GM21367 (cell line): ENCODE data around the gene ESYT3.
"Not testable (repeated sequence)": the region's sequence is repeated elsewhere in the genome, so short reads cannot be mapped to it uniquely, and the experiment has no call there.

ENCODE experiments used
- ATAC-seq: cut with Tn5 transposase; IDR thresholded peaks from one replicate; pipeline ENCODE4 v1.9.1; 2021; ENCODE audit not compliant: unreplicated experiment

ESYT3 gene

GRCh38 chr3:138407236-138407907 is 27.0 kb upstream of the ESYT3 start:
- ATAC-seq: no peak

GRCh38 chr3:138408751-138409570 is 25.5 kb upstream of the ESYT3 start:
- ATAC-seq: no peak

GRCh38 chr3:138412821-138413551 is 21.4 kb upstream of the ESYT3 start:
- ATAC-seq: no peak

- not testable (repeated sequence) for ATAC-seq
Measured at GRCh38 chr3:138416236-138416635, 18.2 kb upstream of the ESYT3 start.

DNA sequence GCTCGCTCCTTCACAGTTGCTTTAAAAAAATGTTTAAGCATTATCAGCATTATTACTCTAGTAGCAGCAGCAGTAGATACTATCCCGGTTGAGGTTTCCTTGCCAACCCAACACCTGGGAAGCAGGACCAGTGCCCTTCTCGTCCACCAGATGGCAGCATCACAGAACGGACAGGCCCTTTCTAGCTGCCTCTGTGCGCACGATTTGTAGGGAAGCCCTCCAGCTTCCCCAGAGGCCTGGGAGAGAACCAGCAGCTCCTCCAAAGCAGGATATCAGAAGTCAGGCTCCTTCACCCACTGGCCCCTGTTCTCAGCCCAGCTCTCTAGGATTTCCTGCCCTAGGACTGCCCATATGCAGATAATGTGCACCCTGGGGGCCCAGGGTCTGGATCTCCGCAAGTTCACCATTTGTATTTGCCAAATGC is 16.8 kb upstream of the ESYT3 start:
- peak; percentile 80 for ATAC-seq

- ATAC-seq: no peak
Measured at GRCh38 chr3:138418601-138419206, 15.7 kb upstream of the ESYT3 start.

DNA sequence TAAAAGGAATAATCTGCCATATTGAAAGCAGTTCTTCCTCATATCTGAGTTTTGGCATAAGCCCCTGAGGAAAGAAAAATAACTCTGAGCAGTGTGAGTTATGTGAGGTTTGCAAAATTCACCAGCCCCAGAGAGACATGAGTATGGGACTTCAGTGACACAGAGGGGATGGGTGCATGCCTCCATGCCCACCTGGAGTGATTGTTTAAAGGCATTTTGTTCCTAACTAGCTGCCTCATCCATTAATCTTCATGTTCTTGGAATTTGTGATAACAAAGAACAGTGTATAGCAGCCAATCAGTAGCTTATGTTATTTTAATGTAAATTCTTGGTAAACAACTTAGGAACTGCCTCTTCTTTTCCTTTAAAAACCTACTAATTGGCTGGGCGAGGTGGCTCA is 11.1 kb upstream of the ESYT3 start:
- ATAC-seq: no peak

DNA sequence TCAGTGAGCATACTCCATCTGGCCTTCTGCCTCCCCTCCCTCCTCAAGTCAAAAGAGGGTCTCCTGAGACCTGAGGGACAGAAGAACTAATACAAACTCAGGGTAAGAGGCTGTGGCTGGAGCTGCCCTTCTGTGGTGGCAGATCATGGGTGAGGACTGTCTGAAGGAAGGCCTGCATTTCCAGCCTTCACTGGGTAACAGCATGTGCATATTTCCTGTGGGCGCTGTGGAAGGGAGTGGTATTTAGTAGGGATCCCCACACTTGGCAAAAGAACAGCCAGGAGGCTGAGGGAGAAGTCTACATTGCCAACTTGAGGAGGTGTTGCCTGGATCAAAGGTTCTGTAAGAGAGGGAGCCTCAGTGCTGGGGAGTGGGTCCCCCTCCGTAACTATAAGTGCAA is 10.1 kb upstream of the ESYT3 start:
- ATAC-seq: no peak

DNA sequence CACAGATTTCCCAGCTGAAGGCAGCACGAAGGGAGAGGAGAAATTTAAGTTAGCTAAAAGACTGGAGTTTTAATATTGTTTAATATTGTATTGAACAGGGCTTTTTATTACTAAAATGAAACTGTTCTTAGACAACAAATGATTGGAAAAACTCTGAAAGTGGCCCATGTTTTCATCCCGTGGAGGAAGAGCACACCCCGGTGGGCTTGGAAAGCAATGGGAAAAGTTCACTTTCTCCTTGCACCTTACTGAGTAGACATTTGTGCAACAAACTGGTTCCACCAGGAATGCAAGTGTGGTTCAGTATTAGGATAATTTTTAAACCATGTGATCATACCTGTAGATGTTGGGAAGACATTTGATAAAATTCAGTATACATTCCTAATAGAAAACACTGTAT is 8.2 kb upstream of the ESYT3 start:
- ATAC-seq: no peak

DNA sequence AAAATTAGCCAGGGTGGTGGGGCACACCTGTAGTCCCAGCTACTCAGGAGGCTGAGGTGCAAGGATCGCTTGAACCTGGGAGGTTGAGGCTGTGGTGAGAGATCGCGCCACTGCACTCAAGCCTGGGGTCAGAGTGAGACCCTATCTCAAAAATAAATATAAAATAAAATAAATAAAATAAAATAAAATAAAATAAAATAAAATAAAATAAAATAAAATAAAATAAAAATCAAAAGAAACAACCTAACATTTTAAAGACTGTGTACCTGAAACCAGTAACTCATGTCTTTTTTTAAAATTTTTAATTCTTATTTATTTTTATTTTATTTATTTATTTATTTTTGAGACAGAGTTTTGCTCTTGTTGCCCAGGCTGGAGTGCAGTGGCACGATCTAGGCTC is 7.7 kb upstream of the ESYT3 start:
- not testable (repeated sequence) for ATAC-seq

DNA sequence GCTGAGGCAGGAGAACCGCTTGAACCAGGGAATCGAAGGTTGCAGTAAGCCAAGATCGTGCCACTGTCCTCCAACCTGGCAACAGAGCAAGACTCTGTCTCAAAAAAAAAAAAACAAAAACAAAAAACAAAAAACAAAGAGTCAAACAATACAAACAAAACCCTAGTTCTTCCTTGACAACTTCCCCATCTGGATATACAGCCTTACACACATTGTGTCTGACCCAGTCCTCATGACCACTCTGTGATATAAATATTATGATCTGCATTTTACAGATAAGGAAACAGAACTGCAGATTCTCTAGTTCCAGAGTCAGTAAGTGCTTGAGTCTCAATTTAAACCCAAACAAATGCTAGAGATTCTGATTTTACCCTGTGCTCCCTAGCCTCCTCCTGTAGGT is 4.8 kb upstream of the ESYT3 start:
- no peak for ATAC-seq

GRCh38 chr3:138432576-138433240 is 1.7 kb upstream of the ESYT3 start:
- ATAC-seq: no peak

GRCh38 chr3:138433892-138434275 is 532 bp upstream of the ESYT3 start:
- no peak for ATAC-seq

- no peak for ATAC-seq
Measured at GRCh38 chr3:138434875-138435772, 708 bp downstream of the ESYT3 start.

DNA sequence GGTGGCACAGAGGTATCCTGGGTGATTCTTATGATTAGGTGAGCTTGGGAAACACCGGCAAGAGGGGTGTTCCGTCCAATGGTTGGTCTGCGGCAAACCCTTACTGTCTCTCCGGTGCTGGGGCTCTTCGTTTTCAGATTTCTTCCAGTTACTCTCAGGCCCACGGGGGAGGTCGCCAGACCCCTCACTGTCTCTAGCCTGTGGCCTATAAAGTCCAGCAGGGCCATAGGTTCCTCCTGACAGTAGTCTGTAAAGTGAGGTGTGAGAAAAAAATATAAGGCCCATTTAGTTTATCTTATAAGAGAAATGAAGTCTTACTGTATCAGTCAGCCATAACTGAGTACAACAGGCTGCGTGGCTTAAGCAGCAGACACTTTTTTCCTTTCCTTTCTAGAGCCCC is 1.4 kb downstream of the ESYT3 start:
- ATAC-seq: no peak

DNA sequence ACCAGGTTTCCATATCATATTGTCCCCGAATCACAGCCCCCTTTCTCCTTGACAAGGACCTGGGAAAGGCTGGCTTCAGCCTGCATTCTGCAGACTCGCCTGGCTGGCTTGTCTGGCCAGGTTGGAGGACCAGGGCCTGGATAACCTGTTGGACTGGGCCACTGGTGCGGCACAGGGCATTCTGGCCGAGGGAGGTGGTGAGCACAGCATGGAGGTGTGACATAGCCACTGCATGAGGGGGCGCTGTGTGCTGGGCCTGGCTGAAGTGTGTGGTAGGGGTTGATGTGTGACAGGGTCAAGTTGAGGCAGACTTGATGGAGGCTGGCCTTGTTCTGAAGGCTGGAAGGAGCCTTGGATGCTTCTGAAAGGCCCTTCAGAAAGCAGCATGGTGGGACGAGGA is 2.9 kb downstream of the ESYT3 start:
- no peak for ATAC-seq

DNA sequence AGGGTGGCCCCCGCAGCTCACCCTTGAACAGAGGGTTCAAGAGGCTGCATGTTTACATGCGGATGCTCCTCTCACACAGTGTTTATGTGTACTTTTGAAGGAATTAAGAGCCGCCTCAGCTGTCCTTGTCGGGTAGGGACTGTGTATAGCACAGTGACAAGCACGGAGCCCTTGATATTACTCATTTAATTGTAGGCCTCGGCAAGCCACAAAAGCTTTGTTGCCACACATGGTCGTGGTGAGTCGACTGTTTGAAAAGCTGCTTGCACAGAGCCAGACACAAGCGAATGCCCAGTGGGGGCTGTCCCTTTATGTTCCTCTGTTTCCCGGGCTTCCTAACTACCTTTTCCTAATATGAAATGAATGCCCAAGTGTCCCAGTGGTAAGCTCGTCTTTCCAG is 4.5 kb downstream of the ESYT3 start:
- no peak for ATAC-seq

DNA sequence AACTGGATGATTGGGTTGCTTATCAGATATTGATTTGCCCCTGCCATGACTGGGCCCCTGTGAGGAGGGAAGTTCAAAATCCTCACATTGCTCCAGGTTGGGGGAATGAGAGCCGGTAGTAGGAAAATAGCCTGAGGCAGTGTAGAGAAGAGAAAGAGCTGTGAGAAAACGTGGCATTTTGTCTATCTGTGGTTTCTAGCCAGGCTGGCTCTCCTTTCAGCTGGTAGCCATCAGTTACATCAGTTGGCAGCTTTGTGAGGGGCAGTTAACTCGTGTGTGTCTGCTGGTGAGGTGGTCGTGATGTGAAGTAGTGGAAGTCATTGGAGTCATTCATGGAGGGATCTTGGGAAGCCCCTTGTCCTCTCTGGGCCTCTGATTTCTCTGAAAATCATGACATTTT is 5.2 kb downstream of the ESYT3 start:
- ATAC-seq: no peak

DNA sequence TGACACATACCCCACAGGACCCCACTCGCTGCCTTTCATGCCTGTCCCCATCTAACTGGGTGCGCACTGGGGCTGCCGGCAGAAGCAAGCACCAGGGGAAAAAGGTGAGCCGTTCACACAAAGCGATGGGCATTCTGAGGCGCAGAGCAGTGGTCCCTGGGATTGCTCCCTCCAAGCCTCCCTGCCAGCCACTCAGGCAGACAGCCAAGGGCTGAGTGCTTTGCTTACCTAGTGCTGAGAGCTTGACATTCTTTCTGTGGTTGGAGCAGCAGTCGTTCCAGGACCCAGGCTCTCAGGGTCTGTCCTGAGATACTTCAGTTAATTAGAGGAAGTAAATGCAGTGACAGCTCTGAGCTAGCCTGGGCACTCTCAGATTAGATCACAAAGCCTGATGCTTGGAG is 5.7 kb downstream of the ESYT3 start:
- no peak for ATAC-seq

DNA sequence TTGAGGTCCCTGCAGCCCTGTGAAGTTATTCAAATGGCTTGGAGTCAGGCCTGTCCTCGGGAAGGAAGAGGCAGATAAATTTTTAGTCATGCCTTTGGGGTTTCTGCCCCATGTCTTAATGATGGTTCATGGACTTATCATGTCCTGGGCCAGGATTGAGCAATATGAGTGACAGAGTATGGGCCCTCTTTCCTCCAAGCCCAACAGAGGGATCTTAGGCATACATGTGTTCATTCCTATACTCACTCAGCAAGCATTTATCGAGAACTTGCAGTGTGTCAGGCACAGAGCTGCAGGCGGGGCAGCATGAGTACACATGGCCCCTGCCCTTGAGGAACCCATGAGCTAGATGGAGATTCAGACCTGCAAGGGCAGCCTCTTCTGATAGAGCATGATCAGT is 6.2 kb downstream of the ESYT3 start:
- no peak for ATAC-seq
